NCI-H1436 treated with DMSO at 0.1 percent for 48 hours (cell line): ENCODE measurements around the gene SMIM10L1.

ENCODE experiments used
- DNase-seq: peaks from one replicate; lab custom pipeline; 2025; lab: John Stamatoyannopoulos, UW

Gene SMIM10L1

GRCh38 chr12:11186837-11187236 is 15.8 kb downstream of the SMIM10L1 start, which contains the start of gene TAS2R42:
TSS of gene TAS2R42 (minus strand) at chr12:11186937. CDS start at chr12:11186937, 0 bp downstream.
- no peak for DNase-seq

GRCh38 chr12:11202811-11203210 is 31.8 kb downstream of the SMIM10L1 start:
- no peak for DNase-seq

GRCh38 chr12:11204173-11204572 is 33.2 kb downstream of the SMIM10L1 start:
- DNase-seq = no peak

- DNase-seq = no peak
Measured at GRCh38 chr12:11209113-11209512, 38.1 kb downstream of the SMIM10L1 start.
